Mucosa of rectum (tissue), 2 donors: Measurements from ENCODE around the gene EVX2.
A peak's percentile ranks its signal among the peaks of the same experiment; 100 is the strongest.

ENCODE experiments used
- H3K27ac ChIP-seq, 2 donors: one replicate each; pipeline ENCODE4 v1.7.0; 2013; ENCODE audit warnings: inconsistent platforms in 2 of 2, low read depth in 2 of 2, low read length in 2 of 2
- H3K27me3 ChIP-seq, 2 donors: one replicate each; pipeline ENCODE4 v1.7.0; 2013; ENCODE audit warnings: low read length in 2 of 2; ENCODE audit not compliant: control insufficient read depth in 2 of 2, insufficient read depth in 2 of 2
- H3K36me3 ChIP-seq, 2 donors: one replicate each; pipeline ENCODE4 v1.7.0; 2013; ENCODE audit warnings: low read length in 2 of 2; ENCODE audit not compliant: control insufficient read depth in 2 of 2, insufficient read depth in 2 of 2
- H3K4me1 ChIP-seq, 2 donors: one replicate each; pipeline ENCODE4 v1.7.0; 2013; ENCODE audit warnings: low read length in 2 of 2, mild to moderate bottlenecking in 1 of 2; ENCODE audit not compliant: control insufficient read depth in 2 of 2, insufficient read depth in 2 of 2
- H3K4me3 ChIP-seq, 2 donors: one replicate each; pipeline ENCODE4 v1.7.0; 2013; ENCODE audit warnings: low read length in 2 of 2
- H3K9ac ChIP-seq, 2 donors: one replicate each; pipeline ENCODE4 v1.7.0; 2013; ENCODE audit warnings: low read length in 2 of 2, low read depth in 1 of 2, mild to moderate bottlenecking in 1 of 2
- H3K9me3 ChIP-seq, 2 donors: one replicate each; pipeline ENCODE4 v1.7.0; 2013; ENCODE audit warnings: low read length in 2 of 2; ENCODE audit not compliant: control insufficient read depth in 2 of 2
- donor health status: healthy.
- donor health status: Normal muscosa, but diverticular disease.

EVX2 gene

DNA sequence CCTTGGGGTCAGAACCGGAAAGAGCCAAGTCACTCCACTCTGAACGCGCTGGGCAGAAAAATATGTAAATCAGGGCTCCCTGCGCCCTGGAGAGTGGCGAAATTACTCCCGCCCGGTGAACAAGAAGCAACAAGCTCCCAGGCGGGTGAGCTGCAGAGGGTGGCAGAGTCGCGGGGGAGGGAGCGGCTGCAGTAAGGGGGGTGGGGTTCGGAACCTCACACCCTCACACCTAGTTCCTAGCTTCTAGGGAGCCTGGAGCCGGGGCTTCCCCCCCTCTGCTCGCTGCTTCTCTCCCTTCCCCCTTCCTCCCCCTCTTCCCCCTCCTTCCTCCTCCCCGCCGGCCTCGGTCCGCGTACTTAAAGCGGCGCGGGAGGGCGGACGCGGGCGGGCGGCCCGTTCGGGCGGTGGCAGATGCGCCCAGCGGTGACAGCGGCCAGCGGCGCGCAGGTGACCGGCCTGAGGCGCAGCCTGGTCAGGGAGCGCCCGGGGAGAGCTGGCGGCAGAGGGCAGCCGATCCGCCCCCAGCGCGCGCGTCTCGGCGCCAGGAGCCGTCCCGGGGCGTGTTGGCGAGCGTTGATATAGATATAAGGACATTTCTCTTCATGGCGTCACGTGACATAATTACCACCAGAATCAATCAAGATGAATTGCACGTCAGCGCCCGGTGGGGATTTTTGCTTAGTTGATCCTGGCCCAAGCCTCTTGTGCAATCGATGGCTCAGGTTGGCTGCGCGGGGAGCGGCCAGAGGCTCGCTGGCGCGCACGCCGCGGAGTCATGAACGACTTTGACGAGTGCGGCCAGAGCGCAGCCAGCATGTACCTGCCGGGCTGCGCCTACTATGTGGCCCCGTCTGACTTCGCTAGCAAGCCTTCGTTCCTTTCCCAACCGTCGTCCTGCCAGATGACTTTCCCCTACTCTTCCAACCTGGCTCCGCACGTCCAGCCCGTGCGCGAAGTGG, 23.1 kb upstream of the EVX2 start, which contains the start of gene HOXD11:
Gene HOXD11, plus strand, starts transcription at position 700 of the 959 bp plus-strand sequence. Its CDS starts 76 bp downstream, at position 776.
- Histone ChIP-seq H3K27ac (peak within 1 kb of the TSS; percentile 38 to 73), H3K4me3 (peak within 1 kb of the TSS; percentile 48 to 57), H3K27me3 (peaks cover 64 to 83% of the 10 kb centered on the region in 2 donors)

GRCh38 chr2:176105730-176106580, 22.2 kb upstream of the EVX2 start:
- Histone ChIP-seq H3K27ac (peak overlapping the region; percentile 38 to 73), H3K4me1 (peaks cover 0 to 3% of the 10 kb centered on the region in 2 donors), H3K9ac (peak overlapping the region in 1 of 2 donors; percentile 2), H3K4me3 (peak overlapping the region; percentile 3 to 45), H3K36me3 (no peaks in the 10 kb centered on the region), H3K9me3 (no peaks in the 10 kb centered on the region), H3K27me3 (peaks cover 72 to 75% of the 10 kb centered on the region in 2 donors)

More for the DNA sequence above, 23.1 kb upstream of the EVX2 start, which contains the start of gene HOXD11:
- Histone ChIP-seq H3K4me1 (peaks cover 0 to 5% of the 10 kb centered on the region in 2 donors), H3K36me3 (no peaks in the 10 kb centered on the region), H3K9me3 (no peaks in the 10 kb centered on the region), H3K9ac (peak within 1 kb of the TSS in 1 of 2 donors; percentile 32)

- Histone ChIP-seq H3K27ac (peak overlapping the region; percentile 43 to 73), H3K27me3 (peaks cover 69 to 75% of the 10 kb centered on the region in 2 donors), H3K4me1 (peaks cover 0 to 3% of the 10 kb centered on the region in 2 donors)
Measured at GRCh38 chr2:176105078-176105729, 21.4 kb upstream of the EVX2 start.

DNA sequence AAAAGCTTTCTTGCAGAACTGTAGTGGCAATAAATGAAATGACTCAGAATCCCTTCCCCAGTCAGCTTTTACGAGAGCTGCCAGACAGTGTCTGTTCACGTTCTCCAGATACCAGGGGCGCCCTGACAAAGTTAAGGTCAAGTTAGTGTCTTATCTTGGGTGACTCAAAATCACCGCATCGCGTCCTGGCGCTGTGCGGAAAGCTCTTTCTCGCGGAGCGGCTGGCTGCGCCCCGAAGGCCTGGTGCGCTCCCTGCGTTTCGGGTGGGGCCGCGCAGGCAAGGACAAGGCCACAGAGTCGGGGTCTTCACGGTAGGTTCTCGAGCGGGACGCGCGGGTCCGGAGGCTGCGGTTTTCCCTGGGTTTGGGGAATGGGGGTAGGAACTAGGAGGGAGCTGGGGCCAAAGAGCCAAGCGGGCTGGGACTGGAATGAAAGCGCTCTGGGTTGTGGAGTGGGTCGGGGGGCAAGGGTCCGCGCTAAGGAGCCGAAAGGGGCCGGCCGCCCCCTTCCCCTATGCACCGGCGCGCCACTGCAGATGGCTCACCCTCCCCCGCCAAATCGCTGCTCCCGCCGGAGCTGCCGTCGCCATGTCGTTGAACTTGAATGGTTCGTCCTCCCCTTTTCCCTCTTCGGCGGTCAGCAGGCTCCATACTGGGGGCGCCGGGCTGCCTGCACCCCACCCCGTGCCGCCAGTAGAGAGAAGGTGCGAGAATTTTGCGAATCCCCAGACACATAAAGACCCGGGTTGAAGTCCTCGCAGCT, 20.7 kb upstream of the EVX2 start:
- Histone ChIP-seq H3K27me3 (peaks cover 68 to 73% of the 10 kb centered on the region in 2 donors), H3K27ac (peak overlapping the region; percentile 43 to 73), H3K9me3 (no peaks in the 10 kb centered on the region), H3K36me3 (no peaks in the 10 kb centered on the region), H3K4me1 (peaks cover 0 to 3% of the 10 kb centered on the region in 2 donors), H3K4me3 (peak overlapping the region; percentile 41 to 45), H3K9ac (peak overlapping the region in 1 of 2 donors; percentile 51)

More at GRCh38 chr2:176105078-176105729, 21.4 kb upstream of the EVX2 start:
- Histone ChIP-seq H3K36me3 (no peaks in the 10 kb centered on the region), H3K4me3 (peak overlapping the region; percentile 41 to 45), H3K9me3 (no peaks in the 10 kb centered on the region), H3K9ac (peak overlapping the region in 1 of 2 donors; percentile 51)

- Histone ChIP-seq H3K36me3 (no peaks in the 10 kb centered on the region), H3K27ac (peak overlapping the region in 1 of 2 donors; percentile 73), H3K4me3 (peak overlapping the region; percentile 41 to 45), H3K9ac (peak overlapping the region in 1 of 2 donors; percentile 51), H3K9me3 (no peaks in the 10 kb centered on the region), H3K4me1 (peaks cover 0 to 3% of the 10 kb centered on the region in 2 donors), H3K27me3 (peaks cover 68 to 73% of the 10 kb centered on the region in 2 donors)
Measured at GRCh38 chr2:176103742-176104315, 20.1 kb upstream of the EVX2 start.

DNA sequence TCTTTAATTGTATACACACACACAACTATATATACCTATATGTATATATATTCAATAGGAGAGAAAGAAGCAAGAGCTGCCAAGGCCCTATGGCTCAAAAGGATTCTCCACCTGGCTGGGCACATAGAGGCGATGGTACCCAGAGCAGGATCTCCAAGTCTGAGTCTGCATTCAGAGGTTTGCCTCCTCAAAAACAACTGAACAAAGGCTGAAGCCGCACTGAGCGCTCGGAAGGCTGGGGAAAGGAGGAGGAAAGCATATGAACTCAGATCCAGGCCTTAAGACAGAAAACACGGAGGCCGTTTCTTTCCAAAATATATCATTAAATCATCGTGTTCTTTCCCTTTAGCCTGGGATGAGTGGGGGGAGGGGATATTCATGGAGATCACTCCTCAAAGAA, 19.4 kb upstream of the EVX2 start:
- no peaks in the 10 kb centered on the region for H3K9me3 ChIP-seq
- no peaks in the 10 kb centered on the region for H3K36me3 ChIP-seq
- peaks cover 71 to 75% of the 10 kb centered on the region in 2 donors for H3K27me3 ChIP-seq
- no peak overlapping the region for H3K27ac ChIP-seq
- H3K4me3 ChIP-seq: no peak overlapping the region
- no peak overlapping the region for H3K9ac ChIP-seq
- peaks cover 0 to 3% of the 10 kb centered on the region in 2 donors for H3K4me1 ChIP-seq

GRCh38 chr2:176102309-176102866, 18.6 kb upstream of the EVX2 start:
- H3K4me3 ChIP-seq: no peak overlapping the region
- H3K27ac ChIP-seq: no peak overlapping the region
- H3K9me3 ChIP-seq: no peaks in the 10 kb centered on the region
- H3K36me3 ChIP-seq: no peaks in the 10 kb centered on the region
- H3K27me3 ChIP-seq: peaks cover 79 to 81% of the 10 kb centered on the region in 2 donors
- no peak overlapping the region for H3K9ac ChIP-seq
- peaks cover 3 to 6% of the 10 kb centered on the region in 2 donors for H3K4me1 ChIP-seq

GRCh38 chr2:176101842-176102241, 18.1 kb upstream of the EVX2 start:
- Histone ChIP-seq H3K27ac (no peak overlapping the region), H3K36me3 (no peaks in the 10 kb centered on the region), H3K9ac (no peak overlapping the region), H3K9me3 (no peaks in the 10 kb centered on the region), H3K4me1 (peaks cover 0 to 12% of the 10 kb centered on the region in 2 donors), H3K4me3 (no peak overlapping the region), H3K27me3 (peaks cover 80 to 81% of the 10 kb centered on the region in 2 donors)
